Measurements from ENCODE around the gene PRDM7.
"Not testable (repeated sequence)": the region's sequence is repeated elsewhere in the genome, so short reads cannot be mapped to it uniquely, and the experiment has no call there.

PRDM7 gene

DNA sequence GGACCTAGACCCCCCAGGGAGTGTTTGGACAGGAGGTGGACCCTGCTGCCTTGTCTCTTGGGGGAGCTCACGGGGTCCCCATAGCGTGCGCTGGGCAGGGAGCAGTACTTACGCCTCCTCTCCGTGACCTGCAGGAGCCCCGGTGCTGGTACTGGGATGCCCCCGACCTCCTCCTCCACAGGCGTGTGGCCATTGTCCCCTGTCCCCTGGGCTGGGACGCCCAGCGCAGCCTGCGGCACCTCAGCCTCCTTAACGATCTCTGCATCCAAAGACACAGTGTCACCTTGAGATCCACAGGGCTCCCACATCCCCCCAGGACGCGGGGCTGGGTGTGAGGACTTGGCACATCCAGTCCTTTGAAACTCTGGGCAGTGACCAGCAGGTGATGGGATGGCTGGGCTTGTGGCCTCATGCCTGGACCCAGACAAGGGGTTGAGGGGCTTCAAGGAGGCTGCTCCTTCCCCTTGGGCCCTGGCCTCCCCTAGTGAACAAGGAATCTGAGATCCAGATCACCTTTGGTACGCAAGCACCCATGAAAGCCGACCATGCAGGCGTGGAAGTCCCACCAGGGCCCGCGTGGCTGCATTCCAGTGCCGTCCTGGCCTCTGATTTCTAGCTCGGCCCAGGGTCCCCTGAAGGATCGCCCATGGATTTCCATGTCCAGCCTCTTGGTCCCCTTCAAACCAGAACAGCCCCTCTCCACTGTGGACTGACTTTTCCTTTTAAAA, 67.8 kb downstream of the PRDM7 start:
- DNase-seq (ENCODE audit: low spot score): no peak
- TF ChIP-seq CTCF (IDR thresholded peaks at IDR 0.05; ENCODE audit: extremely low read depth, missing control alignments): no peak

DNA sequence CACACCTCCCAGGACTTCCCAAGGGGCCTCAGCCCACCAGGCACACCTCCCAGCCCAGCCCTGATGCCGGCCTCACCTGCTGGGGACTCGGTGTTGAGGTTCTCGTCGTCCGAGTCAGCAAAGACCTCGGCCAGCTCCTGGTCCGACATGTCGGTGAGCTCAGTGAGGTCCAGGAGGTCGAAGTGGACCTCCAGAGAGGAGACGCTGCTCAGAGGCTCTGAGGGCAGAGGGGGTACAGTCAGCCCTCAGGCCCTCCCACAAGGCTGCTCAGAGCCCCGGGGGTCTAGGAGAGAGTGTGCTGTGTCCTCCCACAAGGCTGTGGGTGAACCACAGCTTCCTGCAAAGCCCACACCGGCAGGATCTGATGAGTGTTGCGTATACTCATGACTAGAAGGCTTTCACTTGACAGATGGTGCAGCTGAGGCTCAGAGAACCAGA, 68.4 kb downstream of the PRDM7 start:
- DNase-seq (ENCODE audit: low spot score): peak; percentile 80
- no peak for TF ChIP-seq CTCF (IDR thresholded peaks at IDR 0.05; ENCODE audit: extremely low read depth, missing control alignments)

DNA sequence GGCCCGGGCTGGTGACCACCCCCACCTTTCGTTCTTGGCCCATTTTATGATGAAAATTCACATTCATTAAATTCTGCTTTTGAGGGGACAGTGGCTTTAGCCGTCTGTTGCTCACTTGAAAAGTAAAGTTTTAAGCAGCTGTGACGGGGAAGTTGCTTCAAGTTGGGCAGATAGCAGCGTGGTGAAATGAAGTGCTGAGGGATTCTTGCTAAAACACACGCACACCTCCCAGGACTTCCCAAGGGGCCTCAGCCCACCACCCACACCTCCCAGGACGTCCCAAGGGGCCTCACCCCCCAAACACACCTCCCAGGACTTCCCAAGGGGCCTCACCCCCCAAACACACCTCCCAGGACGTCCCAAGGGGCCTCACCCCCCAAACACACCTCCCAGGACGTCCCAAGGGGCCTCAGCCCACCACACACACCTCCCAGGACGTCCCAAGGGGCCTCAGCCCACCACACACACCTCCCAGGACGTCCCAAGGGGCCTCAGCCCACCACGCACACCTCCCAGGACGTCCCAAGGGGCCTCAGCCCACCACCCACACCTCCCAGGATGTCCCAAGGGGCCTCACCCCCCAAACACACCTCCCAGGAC, 69.4 kb downstream of the PRDM7 start:
- not testable (repeated sequence) for DNase-seq (ENCODE audit: low spot score)

GRCh38 chr16:90007015-90007414, 70.1 kb downstream of the PRDM7 start:
- TF ChIP-seq CTCF (IDR thresholded peaks at IDR 0.05; ENCODE audit: extremely low read depth, missing control alignments): no peak
- DNase-seq (ENCODE audit: low spot score): no peak
